ENCODE data around the gene SPOCK1.

Gene SPOCK1

DNA sequence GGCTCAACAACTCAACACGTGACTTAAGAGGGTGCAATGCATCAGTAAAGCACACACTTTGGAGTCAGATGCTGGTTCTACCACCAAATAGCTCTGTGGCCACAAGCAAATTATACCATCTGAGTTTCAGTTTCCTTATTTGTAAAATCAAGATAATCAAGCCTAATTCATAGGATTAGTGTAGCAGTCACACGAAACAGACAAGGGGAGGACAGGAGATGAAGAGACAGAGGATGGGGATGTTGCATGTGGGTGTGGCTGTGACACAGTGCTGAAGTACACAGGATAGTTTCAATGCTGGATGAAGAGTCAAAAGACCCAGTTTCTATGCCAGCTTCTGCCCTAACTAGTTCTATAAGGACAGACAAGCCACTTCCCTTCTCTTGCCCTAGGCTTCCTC is 60.2 kb downstream of the SPOCK1 start:
- DNase-seq (ENCODE audit: extremely low spot score): no peak
- TF ChIP-seq ELF4 (IDR thresholded peaks at IDR 0.05): no peak
- TF ChIP-seq FOXA1 (IDR thresholded peaks at IDR 0.05): no peak
- TF ChIP-seq CTBP1 (IDR thresholded peaks at IDR 0.05; ENCODE audit: borderline replicate concordance): no peak
- TF ChIP-seq BHLHE40 (IDR thresholded peaks at IDR 0.05; ENCODE audit: borderline replicate concordance): no peak
- no peak for TF ChIP-seq ZNF384 (IDR thresholded peaks at IDR 0.05)
- TF ChIP-seq HDGF (IDR thresholded peaks at IDR 0.05; ENCODE audit: borderline replicate concordance): no peak
- TF ChIP-seq TARDBP (IDR thresholded peaks at IDR 0.05): no peak
- no peak for TF ChIP-seq NFRKB (IDR thresholded peaks at IDR 0.05)
- no peak for TF ChIP-seq SUZ12 (IDR thresholded peaks at IDR 0.05)
- TF ChIP-seq, protein P1, sequence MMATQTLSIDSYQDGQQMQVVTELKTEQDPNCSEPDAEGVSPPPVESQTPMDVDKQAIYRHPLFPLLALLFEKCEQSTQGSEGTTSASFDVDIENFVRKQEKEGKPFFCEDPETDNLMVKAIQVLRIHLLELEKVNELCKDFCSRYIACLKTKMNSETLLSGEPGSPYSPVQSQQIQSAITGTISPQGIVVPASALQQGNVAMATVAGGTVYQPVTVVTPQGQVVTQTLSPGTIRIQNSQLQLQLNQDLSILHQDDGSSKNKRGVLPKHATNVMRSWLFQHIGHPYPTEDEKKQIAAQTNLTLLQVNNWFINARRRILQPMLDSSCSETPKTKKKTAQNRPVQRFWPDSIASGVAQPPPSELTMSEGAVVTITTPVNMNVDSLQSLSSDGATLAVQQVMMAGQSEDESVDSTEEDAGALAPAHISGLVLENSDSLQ (IDR thresholded peaks at IDR 0.05): no peak
- POLR2A ChIA-PET: no interaction called here
- CTCF ChIA-PET: no interaction called here

DNA sequence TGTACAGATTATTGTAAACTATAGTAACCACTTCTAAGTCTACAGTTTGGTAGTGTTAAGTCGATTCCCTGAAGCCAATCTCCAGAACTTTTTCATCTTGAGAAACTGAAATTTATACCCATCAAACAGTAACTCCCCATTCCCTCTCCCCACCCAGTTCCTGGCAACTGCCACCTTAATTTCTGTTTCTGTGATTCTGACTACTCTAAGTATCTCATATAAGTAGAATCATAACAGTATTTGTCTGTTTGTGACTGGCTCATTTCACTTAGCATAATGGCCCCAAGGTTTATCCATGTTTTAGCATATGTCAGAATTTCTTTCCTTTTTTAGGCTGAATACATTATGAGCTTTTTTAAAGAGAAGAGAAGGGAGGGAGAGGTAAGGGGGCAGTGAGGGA is 61.4 kb downstream of the SPOCK1 start:
- ChIA-PET POLR2A (no interaction called here), CTCF (no interaction called here)
- no peak for DNase-seq (ENCODE audit: extremely low spot score)
- no peak for TF ChIP-seq LEF1 (IDR thresholded peaks at IDR 0.05; ENCODE audit: borderline replicate concordance)
- TF ChIP-seq ELF4 (IDR thresholded peaks at IDR 0.05): no peak
- no peak for TF ChIP-seq ZNF384 (IDR thresholded peaks at IDR 0.05)
- TF ChIP-seq CTBP1 (IDR thresholded peaks at IDR 0.05; ENCODE audit: borderline replicate concordance): no peak
- TF ChIP-seq FOXM1 (IDR thresholded peaks at IDR 0.05; ENCODE audit: borderline replicate concordance): no peak
- TF ChIP-seq L3MBTL2 (conservative IDR thresholded peaks at IDR 0.05): no peak
- TF ChIP-seq TARDBP (IDR thresholded peaks at IDR 0.05): no peak

DNA sequence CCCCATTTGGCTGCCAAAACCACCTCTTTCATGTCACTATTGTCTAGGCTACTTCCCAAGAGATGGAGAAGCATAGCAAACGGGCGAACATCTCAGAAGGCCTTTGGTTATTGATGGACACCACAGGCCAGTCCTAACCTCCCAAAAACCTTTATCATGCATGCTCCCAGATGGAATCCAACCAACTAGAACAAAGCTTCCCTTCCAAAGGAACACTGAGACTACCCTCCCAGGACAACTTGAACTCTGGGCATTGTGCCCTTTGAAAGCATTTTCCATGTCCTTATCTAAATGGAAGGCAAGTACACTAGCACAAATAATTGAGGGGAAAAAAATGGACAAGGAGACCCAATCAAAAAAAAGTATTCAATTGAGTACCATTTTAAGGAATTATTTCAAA is 65.6 kb downstream of the SPOCK1 start:
- DNase-seq (ENCODE audit: extremely low spot score): no peak
- CTCF ChIA-PET: no interaction called here
- POLR2A ChIA-PET: no interaction called here
- no peak for TF ChIP-seq TARDBP (IDR thresholded peaks at IDR 0.05)
- no peak for TF ChIP-seq BHLHE40 (IDR thresholded peaks at IDR 0.05; ENCODE audit: borderline replicate concordance)
- TF ChIP-seq, protein P1 (IDR thresholded peaks at IDR 0.05): no peak
- no peak for TF ChIP-seq ARNT (IDR thresholded peaks at IDR 0.05)
- no peak for TF ChIP-seq NFRKB (IDR thresholded peaks at IDR 0.05)
- no peak for TF ChIP-seq FOXM1 (IDR thresholded peaks at IDR 0.05; ENCODE audit: borderline replicate concordance)
- TF ChIP-seq ELF4 (IDR thresholded peaks at IDR 0.05): no peak
- TF ChIP-seq SP1 (IDR thresholded peaks at IDR 0.05): no peak
- no peak for TF ChIP-seq FOXK2 (IDR thresholded peaks at IDR 0.05)
- no peak for TF ChIP-seq SUZ12 (IDR thresholded peaks at IDR 0.05)
- no peak for TF ChIP-seq HDGF (IDR thresholded peaks at IDR 0.05; ENCODE audit: borderline replicate concordance)
- TF ChIP-seq LEF1 (IDR thresholded peaks at IDR 0.05; ENCODE audit: borderline replicate concordance): no peak

DNA sequence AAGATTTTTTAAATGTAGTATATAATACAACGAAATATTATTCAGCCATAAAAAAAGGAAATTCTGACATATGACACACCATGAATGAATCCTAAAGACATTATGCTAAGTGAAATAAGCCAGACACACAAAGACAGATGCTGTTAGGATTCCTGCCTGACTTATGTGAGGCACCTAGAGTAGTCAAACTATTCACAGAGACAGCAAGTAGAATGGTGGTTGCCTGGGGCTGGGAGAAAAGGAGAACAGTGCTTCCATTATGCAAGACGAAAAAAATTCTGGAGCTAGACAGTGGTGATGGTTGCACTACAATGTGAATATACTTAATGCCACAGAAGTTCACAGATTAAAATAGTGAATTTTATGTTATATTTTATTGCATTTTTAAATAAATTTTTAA is 66.8 kb downstream of the SPOCK1 start:
- DNase-seq (ENCODE audit: extremely low spot score): no peak
- ChIA-PET CTCF (no interaction called here), POLR2A (no interaction called here)
- TF ChIP-seq NFRKB (IDR thresholded peaks at IDR 0.05) (no peak), L3MBTL2 (conservative IDR thresholded peaks at IDR 0.05) (no peak), LEF1 (IDR thresholded peaks at IDR 0.05; ENCODE audit: borderline replicate concordance) (no peak), SUZ12 (IDR thresholded peaks at IDR 0.05) (no peak), BHLHE40 (IDR thresholded peaks at IDR 0.05; ENCODE audit: borderline replicate concordance) (no peak), FOXK2 (IDR thresholded peaks at IDR 0.05) (no peak), CTBP1 (IDR thresholded peaks at IDR 0.05; ENCODE audit: borderline replicate concordance) (no peak), HDGF (IDR thresholded peaks at IDR 0.05; ENCODE audit: borderline replicate concordance) (no peak), SP1 (IDR thresholded peaks at IDR 0.05) (no peak), ARNT (IDR thresholded peaks at IDR 0.05) (no peak), FOXM1 (IDR thresholded peaks at IDR 0.05; ENCODE audit: borderline replicate concordance) (no peak)
- TF ChIP-seq, protein P1 (IDR thresholded peaks at IDR 0.05): no peak

DNA sequence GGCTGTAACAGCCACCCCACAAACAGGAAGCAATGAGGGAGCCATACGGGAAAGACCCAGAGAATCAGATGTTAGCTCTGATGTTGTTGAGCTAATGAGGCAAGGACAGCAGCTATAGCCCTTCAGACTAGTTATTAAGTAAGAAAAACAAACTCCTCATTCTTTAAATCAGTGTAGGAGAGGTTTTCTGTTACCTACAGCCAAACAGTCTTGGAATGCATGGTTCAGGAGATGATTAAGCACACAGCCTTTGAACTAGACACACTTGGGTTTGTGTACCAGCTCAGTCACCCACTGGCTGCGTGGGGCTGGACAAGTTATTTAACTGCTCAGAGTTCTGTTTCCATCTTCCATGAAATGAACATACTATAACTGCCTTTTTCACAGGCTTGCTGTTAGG is 68.1 kb downstream of the SPOCK1 start:
- POLR2A ChIA-PET: no interaction called here
- CTCF ChIA-PET: no interaction called here
- TF ChIP-seq ARNT (IDR thresholded peaks at IDR 0.05) (no peak), SP1 (IDR thresholded peaks at IDR 0.05) (no peak), FOXA1 (IDR thresholded peaks at IDR 0.05) (no peak), ZNF384 (IDR thresholded peaks at IDR 0.05) (no peak), NFRKB (IDR thresholded peaks at IDR 0.05) (no peak), TARDBP (IDR thresholded peaks at IDR 0.05) (no peak), CTBP1 (IDR thresholded peaks at IDR 0.05; ENCODE audit: borderline replicate concordance) (no peak), FOXM1 (IDR thresholded peaks at IDR 0.05; ENCODE audit: borderline replicate concordance) (no peak), FOXK2 (IDR thresholded peaks at IDR 0.05) (no peak), SUZ12 (IDR thresholded peaks at IDR 0.05) (no peak), LEF1 (IDR thresholded peaks at IDR 0.05; ENCODE audit: borderline replicate concordance) (no peak), ELF4 (IDR thresholded peaks at IDR 0.05) (no peak), L3MBTL2 (conservative IDR thresholded peaks at IDR 0.05) (no peak)
- TF ChIP-seq, protein P1 (IDR thresholded peaks at IDR 0.05): no peak
- DNase-seq (ENCODE audit: extremely low spot score): no peak

DNA sequence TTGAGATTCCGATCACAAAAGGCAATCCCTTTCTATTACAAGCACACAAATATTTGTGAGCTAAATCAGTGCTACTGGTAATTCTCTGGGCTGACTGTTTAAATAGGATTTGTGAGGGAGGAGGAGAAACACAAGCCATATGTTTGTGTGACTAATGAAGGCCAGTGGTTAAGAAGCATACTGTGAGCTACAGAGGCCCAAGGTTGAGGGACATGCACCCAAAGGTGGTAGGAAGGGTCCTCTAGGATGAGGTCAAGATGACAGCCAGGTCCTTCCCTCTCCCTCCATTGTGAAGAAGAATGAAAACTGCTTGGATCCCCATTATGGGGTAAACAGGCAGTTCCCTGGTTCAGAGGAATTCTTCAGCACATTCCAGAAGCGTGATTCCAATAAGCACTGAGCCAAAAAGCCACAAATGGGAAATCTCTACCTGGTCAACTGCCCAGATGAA is 83.9 kb downstream of the SPOCK1 start:
- TF ChIP-seq LEF1 (IDR thresholded peaks at IDR 0.05; ENCODE audit: borderline replicate concordance): no peak
- TF ChIP-seq HDGF (IDR thresholded peaks at IDR 0.05; ENCODE audit: borderline replicate concordance): no peak
- TF ChIP-seq SP1 (IDR thresholded peaks at IDR 0.05): no peak
- TF ChIP-seq FOXM1 (IDR thresholded peaks at IDR 0.05; ENCODE audit: borderline replicate concordance): no peak
- TF ChIP-seq SUZ12 (IDR thresholded peaks at IDR 0.05): no peak
- TF ChIP-seq CTBP1 (IDR thresholded peaks at IDR 0.05; ENCODE audit: borderline replicate concordance): no peak
- DNase-seq (ENCODE audit: extremely low spot score): no peak
- ChIA-PET CTCF (no interaction called here), POLR2A (no interaction called here)

Measured in HEK293T (cell line).